Astrocyte (in vitro differentiated cells and primary cell): ENCODE results near the gene CERK.

Source experiments
- EZH2 ChIP-seq: IDR thresholded peaks from 2 replicates; pipeline ENCODE4 v1.6.1; 2012; ENCODE audit warnings: mild to moderate bottlenecking, low read length, inconsistent platforms; ENCODE audit not compliant: insufficient read depth
- TF ChIP-seq, protein P1 (sequence below): IDR thresholded peaks from 2 replicates; pipeline ENCODE4 v1.5.1; 2011; ENCODE audit warnings: low read depth, mild to moderate bottlenecking, inconsistent platforms, low read length, moderate library complexity; ENCODE audit not compliant: insufficient read depth

- TF ChIP-seq, protein P1, sequence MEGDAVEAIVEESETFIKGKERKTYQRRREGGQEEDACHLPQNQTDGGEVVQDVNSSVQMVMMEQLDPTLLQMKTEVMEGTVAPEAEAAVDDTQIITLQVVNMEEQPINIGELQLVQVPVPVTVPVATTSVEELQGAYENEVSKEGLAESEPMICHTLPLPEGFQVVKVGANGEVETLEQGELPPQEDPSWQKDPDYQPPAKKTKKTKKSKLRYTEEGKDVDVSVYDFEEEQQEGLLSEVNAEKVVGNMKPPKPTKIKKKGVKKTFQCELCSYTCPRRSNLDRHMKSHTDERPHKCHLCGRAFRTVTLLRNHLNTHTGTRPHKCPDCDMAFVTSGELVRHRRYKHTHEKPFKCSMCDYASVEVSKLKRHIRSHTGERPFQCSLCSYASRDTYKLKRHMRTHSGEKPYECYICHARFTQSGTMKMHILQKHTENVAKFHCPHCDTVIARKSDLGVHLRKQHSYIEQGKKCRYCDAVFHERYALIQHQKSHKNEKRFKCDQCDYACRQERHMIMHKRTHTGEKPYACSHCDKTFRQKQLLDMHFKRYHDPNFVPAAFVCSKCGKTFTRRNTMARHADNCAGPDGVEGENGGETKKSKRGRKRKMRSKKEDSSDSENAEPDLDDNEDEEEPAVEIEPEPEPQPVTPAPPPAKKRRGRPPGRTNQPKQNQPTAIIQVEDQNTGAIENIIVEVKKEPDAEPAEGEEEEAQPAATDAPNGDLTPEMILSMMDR = no peak
- TF ChIP-seq EZH2 = no peak
Measured at GRCh38 chr22:46691571-46691970, 46.5 kb downstream of the CERK start.
